Activated CD8-positive, alpha-beta T cell treated with anti-CD3 and anti-CD28 coated beads for 36 hours (primary cell): ENCODE data around the gene TRPV2. TPM values are rescaled to one million over a fixed set of nuclear protein-coding genes. Genes with fewer than 3 reads are reported as not detected.

Experiments used
- ATAC-seq: fragments of 200-7000 bp; cut with Tn5 transposase; one replicate; pipeline ENCODE4 v1.10.0; 2021; ENCODE audit warnings: mild to moderate bottlenecking, moderate library complexity
- CTCF ChIA-PET: fragments of 350-600 bp; sonication (Branson Sonifier 250); formaldehyde crosslinking; loops from one replicate; lab custom pipeline; 2021; ENCODE audit warnings: antibody characterized with exemption; lab: Charles Lee
- POLR2A ChIA-PET: fragments of 350-600 bp; sonication (Branson Sonifier 250); formaldehyde crosslinking; loops from one replicate; lab custom pipeline; 2021; ENCODE audit warnings: antibody characterized with exemption; lab: Charles Lee
- DNase-seq: peaks from one replicate; pipeline ENCODE4 v3.0.0-alpha.2; 2020
- H3K27ac Mint-ChIP-seq: one replicate; pipeline ENCODE4 v1.8.0; 2021; ENCODE audit warnings: mild to moderate bottlenecking, mixed read lengths
- H3K27me3 Mint-ChIP-seq: one replicate; pipeline ENCODE4 v1.8.0; 2021; ENCODE audit warnings: mixed read lengths
- H3K36me3 Mint-ChIP-seq: one replicate; pipeline ENCODE4 v1.8.0; 2021; ENCODE audit warnings: low read depth, mixed read lengths
- H3K4me1 Mint-ChIP-seq: one replicate; pipeline ENCODE4 v1.8.0; 2021; ENCODE audit warnings: low read depth, mixed read lengths
- H3K4me3 Mint-ChIP-seq: one replicate; pipeline ENCODE4 v1.8.0; 2021; ENCODE audit warnings: mild to moderate bottlenecking, moderate library complexity, mixed read lengths
- H3K9me3 Mint-ChIP-seq: one replicate; pipeline ENCODE4 v1.8.0; 2021; ENCODE audit warnings: mixed read lengths
- CTCF ChIP-seq: fragments of 200-600 bp; IDR thresholded peaks from one replicate; pipeline ENCODE4 v1.8.0; 2022; ENCODE audit warnings: antibody characterized with exemption, mild to moderate bottlenecking
- intact Hi-C: fragments of 100-400 bp; cut with micrococcal nuclease; formaldehyde crosslinking; loops from one replicate; pipeline ENCODE4 v1.10.0; 2022
- total RNA-seq, 2 experiments: library from RNA; stranded (reverse); gene quantifications; one replicate each; pipeline ENCODE4 v1.2.3, GENCODE V29; 2021

TRPV2 gene
- total RNA-seq, 2 experiments from 2014 or later: 44.6 to 47.6 TPM

- POLR2A ChIA-PET: no interaction called here
- Mint-ChIP-seq H3K27ac (no peak overlapping the region), H3K36me3 (no peaks in the 10 kb centered on the region), H3K9me3 (no peaks in the 10 kb centered on the region), H3K4me3 (no peak overlapping the region), H3K4me1 (no peaks in the 10 kb centered on the region), H3K27me3 (no peaks in the 10 kb centered on the region)
- ATAC-seq (no peak), DNase-seq (no peak)
- TF ChIP-seq CTCF: no peak
- intact Hi-C loops: no loop called here
- CTCF ChIA-PET: no interaction called here
These were observed 65.6 kb downstream of the TRPV2 start for GRCh38 chr17:16480995-16481394.

GRCh38 chr17:16482253-16482652 is 66.9 kb downstream of the TRPV2 start:
- no peak overlapping the region for H3K4me3 Mint-ChIP-seq
- ATAC-seq (no peak), DNase-seq (no peak)
- no peaks in the 10 kb centered on the region for H3K4me1 Mint-ChIP-seq
- ChIA-PET POLR2A (no interaction called here), CTCF (no interaction called here)
- H3K27ac Mint-ChIP-seq: no peak overlapping the region
- H3K9me3 Mint-ChIP-seq: no peaks in the 10 kb centered on the region
- no peaks in the 10 kb centered on the region for H3K27me3 Mint-ChIP-seq
- H3K36me3 Mint-ChIP-seq: no peaks in the 10 kb centered on the region
- TF ChIP-seq CTCF: no peak
- intact Hi-C loops: no loop called here

- H3K4me3 Mint-ChIP-seq: no peak overlapping the region
- H3K27me3 Mint-ChIP-seq: no peaks in the 10 kb centered on the region
- no peak for ATAC-seq
- TF ChIP-seq CTCF: no peak
- H3K36me3 Mint-ChIP-seq: no peaks in the 10 kb centered on the region
- intact Hi-C loops: no loop called here
- no peaks in the 10 kb centered on the region for H3K9me3 Mint-ChIP-seq
- no peak overlapping the region for H3K27ac Mint-ChIP-seq
- POLR2A ChIA-PET: interaction anchor here (0.6 kb wide), 1 partner anchor 114 kb away, joined by 3 read pairs; no protein-coding TSS in a partner anchor
- no peak for DNase-seq
- no peaks in the 10 kb centered on the region for H3K4me1 Mint-ChIP-seq
- CTCF ChIA-PET: no interaction called here
These were observed 67.8 kb downstream of the TRPV2 start for GRCh38 chr17:16483021-16483645.

GRCh38 chr17:16484445-16485175 is 69.2 kb downstream of the TRPV2 start:
- ChIA-PET POLR2A (no interaction called here), CTCF (no interaction called here)
- no peak for TF ChIP-seq CTCF
- Mint-ChIP-seq H3K4me1 (no peaks in the 10 kb centered on the region), H3K27me3 (no peaks in the 10 kb centered on the region), H3K9me3 (no peaks in the 10 kb centered on the region), H3K36me3 (no peaks in the 10 kb centered on the region), H3K27ac (no peak overlapping the region), H3K4me3 (no peak overlapping the region)
- DNase-seq: no peak
- intact Hi-C loops: no loop called here
- ATAC-seq: no peak

Other genes with a start within 250 kb of the TRPV2 start
- gene NCOR1, start 200.0 kb upstream of the TRPV2 start, total RNA-seq: 100 to 1,000 TPM; 123 TPM
- gene PIGL, start 198.4 kb upstream of the TRPV2 start, total RNA-seq: 10 to 100 TPM; 45.0 to 48.6 TPM
- gene CENPV, start 62.1 kb upstream of the TRPV2 start, total RNA-seq: 100 to 1,000 TPM; 139 to 142 TPM
- gene UBB, start 34.5 kb upstream of the TRPV2 start, total RNA-seq: 1,000 to 10,000 TPM; 1,334 to 1,337 TPM
- gene LRRC75A, start 76.6 kb downstream of the TRPV2 start, total RNA-seq: 1 to 10 TPM; 1.8 to 2.3 TPM
- gene ZNF287, start 153.6 kb downstream of the TRPV2 start, total RNA-seq: 1 to 10 TPM; 6.4 to 9.5 TPM
- gene ZNF624, start 238.3 kb downstream of the TRPV2 start, total RNA-seq: 1 to 10 TPM; 3.8 to 4.8 TPM